ENCODE measurements around the gene CTRL.

DNA sequence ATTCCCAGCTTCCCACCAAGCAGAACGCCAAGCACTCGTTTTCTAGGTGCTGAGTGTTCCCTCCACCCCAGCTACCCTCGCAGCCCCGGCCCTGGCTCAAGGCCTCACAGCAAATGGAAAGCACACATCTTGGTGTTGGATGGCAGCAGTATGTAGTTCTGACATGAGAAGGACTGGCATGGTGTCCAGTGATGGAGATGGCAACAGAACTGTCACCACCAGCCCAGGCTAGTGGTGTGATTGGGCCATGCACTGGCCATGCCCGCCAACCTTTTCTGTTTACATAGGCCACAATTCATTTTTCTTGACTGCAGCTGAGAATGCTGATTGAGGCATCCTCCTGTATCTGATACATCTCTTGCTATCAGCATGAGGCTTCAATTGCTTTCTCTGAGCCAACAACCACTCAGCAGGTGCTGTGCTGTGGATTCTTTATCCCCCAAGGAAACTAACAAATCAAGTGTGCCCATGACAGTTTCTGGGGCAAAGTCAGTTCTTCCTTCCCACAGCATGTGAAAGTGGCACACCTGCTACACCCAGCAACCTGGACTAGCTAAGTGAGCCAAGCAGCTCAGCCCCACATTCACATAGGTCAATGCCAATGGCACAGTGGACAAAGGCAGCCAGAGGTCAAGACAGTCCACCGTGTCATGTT, 32.9 kb upstream of the CTRL start:
- TF ChIP-seq POLR2A (IDR thresholded peaks at IDR 0.05; ENCODE audit: low read depth, low read length) = no peak
- no peak for TF ChIP-seq TAF1 (IDR thresholded peaks at IDR 0.05; ENCODE audit: borderline replicate concordance, low read depth, low read length)

All from GM12892 (cell line).